Central memory CD8-positive, alpha-beta T cell (primary cell): ENCODE results near the gene FEN1.

Experiments
- ATAC-seq: fragments of 150-1000 bp; cut with Tn5 transposase; replicated peaks from 2 replicates; pipeline ENCODE4 v1.10.0; 2022; ENCODE audit warnings: mild to moderate bottlenecking, moderate FRiP score, moderate number of reproducible peaks; ENCODE audit not compliant: poor library complexity, severe bottlenecking; ENCODE audit errors: extremely low read depth
- DNase-seq, 2 donors: peaks; one replicate each; pipeline ENCODE4 v3.0.0; 2021; ENCODE audit warnings: low spot score in 2 of 2
- H3K27ac Mint-ChIP-seq: one replicate; pipeline ENCODE4 v1.8.0; 2022; ENCODE audit warnings: low read depth, mild to moderate bottlenecking, moderate library complexity, mixed read lengths
- H3K27me3 Mint-ChIP-seq: one replicate; pipeline ENCODE4 v1.8.0; 2022; ENCODE audit warnings: mixed read lengths
- H3K36me3 Mint-ChIP-seq: one replicate; pipeline ENCODE4 v1.8.0; 2022; ENCODE audit warnings: mild to moderate bottlenecking, moderate library complexity, mixed read lengths; ENCODE audit not compliant: insufficient read depth
- H3K4me1 Mint-ChIP-seq: one replicate; pipeline ENCODE4 v1.8.0; 2022; ENCODE audit warnings: mixed read lengths
- H3K4me3 Mint-ChIP-seq: one replicate; pipeline ENCODE4 v1.8.0; 2022; ENCODE audit warnings: mild to moderate bottlenecking, moderate library complexity, mixed read lengths
- H3K9me3 Mint-ChIP-seq: one replicate; pipeline ENCODE4 v1.8.0; 2022; ENCODE audit warnings: mixed read lengths

Gene FEN1

GRCh38 chr11:61752117-61752924, 40.4 kb upstream of the FEN1 start, which contains the start of gene MYRF:
MYRF (plus strand) TSS chr11:61752636; CDS start chr11:61752745, 109 bp downstream.
- Mint-ChIP-seq H3K4me3 (peak within 1 kb of the TSS; percentile 77), H3K27ac (peak within 1 kb of the TSS; percentile 49), H3K4me1 (peaks cover 22% of the 10 kb centered on the region), H3K36me3 (no peaks in the 10 kb centered on the region), H3K27me3 (peaks cover 51% of the 10 kb centered on the region), H3K9me3 (no peaks in the 10 kb centered on the region)
- ATAC-seq (peak; percentile 63), DNase-seq (peak in 1 of 2 donors; percentile 41)

- Mint-ChIP-seq H3K4me1 (peaks cover 22% of the 10 kb centered on the region), H3K27ac (peak overlapping the region; percentile 49), H3K4me3 (peak overlapping the region; percentile 77), H3K27me3 (peaks cover 51% of the 10 kb centered on the region), H3K9me3 (no peaks in the 10 kb centered on the region), H3K36me3 (no peaks in the 10 kb centered on the region)
- ATAC-seq (no peak), DNase-seq (no peak)
These were observed 39.7 kb upstream of the FEN1 start for GRCh38 chr11:61752925-61753521.

- Mint-ChIP-seq H3K9me3 (no peaks in the 10 kb centered on the region), H3K4me1 (peaks cover 22% of the 10 kb centered on the region), H3K4me3 (peak overlapping the region; percentile 77), H3K27me3 (peaks cover 49% of the 10 kb centered on the region), H3K27ac (peak overlapping the region; percentile 49), H3K36me3 (no peaks in the 10 kb centered on the region)
- ATAC-seq = no peak
- DNase-seq = no peak
These were observed 39.0 kb upstream of the FEN1 start for GRCh38 chr11:61753672-61754071.

GRCh38 chr11:61754534-61755482, 37.9 kb upstream of the FEN1 start:
- Mint-ChIP-seq H3K36me3 (no peaks in the 10 kb centered on the region), H3K9me3 (no peaks in the 10 kb centered on the region), H3K27me3 (peaks cover 38% of the 10 kb centered on the region), H3K27ac (no peak overlapping the region), H3K4me3 (no peak overlapping the region), H3K4me1 (peaks cover 22% of the 10 kb centered on the region)
- DNase-seq = no peak
- no peak for ATAC-seq

GRCh38 chr11:61756147-61756451, 36.6 kb upstream of the FEN1 start:
- ATAC-seq (no peak), DNase-seq (no peak)
- Mint-ChIP-seq H3K36me3 (no peaks in the 10 kb centered on the region), H3K27me3 (peaks cover 29% of the 10 kb centered on the region), H3K4me1 (peaks cover 22% of the 10 kb centered on the region), H3K4me3 (no peak overlapping the region), H3K27ac (peak overlapping the region; percentile 52), H3K9me3 (no peaks in the 10 kb centered on the region)

- no peak for DNase-seq
- H3K36me3 Mint-ChIP-seq = no peaks in the 10 kb centered on the region
- no peak overlapping the region for H3K27ac Mint-ChIP-seq
- H3K27me3 Mint-ChIP-seq = peaks cover 27% of the 10 kb centered on the region
- ATAC-seq = no peak
- H3K9me3 Mint-ChIP-seq = no peaks in the 10 kb centered on the region
- H3K4me3 Mint-ChIP-seq = no peak overlapping the region
- H3K4me1 Mint-ChIP-seq = peaks cover 22% of the 10 kb centered on the region
These were observed 36.1 kb upstream of the FEN1 start for GRCh38 chr11:61756452-61757212.

GRCh38 chr11:61757213-61757862, 35.4 kb upstream of the FEN1 start:
- Mint-ChIP-seq H3K36me3 (no peaks in the 10 kb centered on the region), H3K4me3 (no peak overlapping the region), H3K27ac (no peak overlapping the region)

GRCh38 chr11:61760946-61761345, 31.8 kb upstream of the FEN1 start:
- peaks cover 8% of the 10 kb centered on the region for H3K4me1 Mint-ChIP-seq
- no peak for DNase-seq
- H3K9me3 Mint-ChIP-seq = no peaks in the 10 kb centered on the region
- no peak overlapping the region for H3K4me3 Mint-ChIP-seq
- no peaks in the 10 kb centered on the region for H3K36me3 Mint-ChIP-seq
- H3K27ac Mint-ChIP-seq = no peak overlapping the region
- no peak for ATAC-seq
- peaks cover 11% of the 10 kb centered on the region for H3K27me3 Mint-ChIP-seq

More at GRCh38 chr11:61757213-61757862, 35.4 kb upstream of the FEN1 start:
- H3K9me3 Mint-ChIP-seq = no peaks in the 10 kb centered on the region
- ATAC-seq (no peak), DNase-seq (no peak)
- H3K27me3 Mint-ChIP-seq = peaks cover 28% of the 10 kb centered on the region
- H3K4me1 Mint-ChIP-seq = peaks cover 22% of the 10 kb centered on the region

- peaks cover 11% of the 10 kb centered on the region for H3K27me3 Mint-ChIP-seq
- no peak for DNase-seq
- no peak overlapping the region for H3K4me3 Mint-ChIP-seq
- H3K36me3 Mint-ChIP-seq = no peaks in the 10 kb centered on the region
- H3K4me1 Mint-ChIP-seq = peaks cover under 1% of the 10 kb centered on the region
- no peak for ATAC-seq
- no peak overlapping the region for H3K27ac Mint-ChIP-seq
- no peaks in the 10 kb centered on the region for H3K9me3 Mint-ChIP-seq
These were observed 31.1 kb upstream of the FEN1 start for GRCh38 chr11:61761440-61762222.

GRCh38 chr11:61762223-61762615, 30.5 kb upstream of the FEN1 start:
- no peaks in the 10 kb centered on the region for H3K9me3 Mint-ChIP-seq
- H3K4me3 Mint-ChIP-seq = no peak overlapping the region
- no peaks in the 10 kb centered on the region for H3K36me3 Mint-ChIP-seq
- DNase-seq (no peak), ATAC-seq (no peak)
- H3K27me3 Mint-ChIP-seq = peaks cover 11% of the 10 kb centered on the region
- H3K27ac Mint-ChIP-seq = no peak overlapping the region
- no peaks in the 10 kb centered on the region for H3K4me1 Mint-ChIP-seq

GRCh38 chr11:61762798-61763197, 29.9 kb upstream of the FEN1 start:
- Mint-ChIP-seq H3K4me3 (no peak overlapping the region), H3K9me3 (no peaks in the 10 kb centered on the region), H3K27me3 (peaks cover 11% of the 10 kb centered on the region)

More at GRCh38 chr11:61762798-61763197, 29.9 kb upstream of the FEN1 start:
- ATAC-seq (no peak), DNase-seq (no peak)
- H3K36me3 Mint-ChIP-seq = no peaks in the 10 kb centered on the region
- H3K4me1 Mint-ChIP-seq = no peaks in the 10 kb centered on the region
- H3K27ac Mint-ChIP-seq = no peak overlapping the region
